ENCODE data around the gene SLC37A4. TPM values are rescaled to one million over a fixed set of nuclear protein-coding genes. Genes with fewer than 3 reads are reported as not detected.

The SLC37A4 gene
- total and polyA plus RNA-seq, 2 of the 13 experiments (the other 11 are each of a cell fraction or from before 2014, with no cell fraction given), result 43.0 to 56.1 TPM

DNA sequence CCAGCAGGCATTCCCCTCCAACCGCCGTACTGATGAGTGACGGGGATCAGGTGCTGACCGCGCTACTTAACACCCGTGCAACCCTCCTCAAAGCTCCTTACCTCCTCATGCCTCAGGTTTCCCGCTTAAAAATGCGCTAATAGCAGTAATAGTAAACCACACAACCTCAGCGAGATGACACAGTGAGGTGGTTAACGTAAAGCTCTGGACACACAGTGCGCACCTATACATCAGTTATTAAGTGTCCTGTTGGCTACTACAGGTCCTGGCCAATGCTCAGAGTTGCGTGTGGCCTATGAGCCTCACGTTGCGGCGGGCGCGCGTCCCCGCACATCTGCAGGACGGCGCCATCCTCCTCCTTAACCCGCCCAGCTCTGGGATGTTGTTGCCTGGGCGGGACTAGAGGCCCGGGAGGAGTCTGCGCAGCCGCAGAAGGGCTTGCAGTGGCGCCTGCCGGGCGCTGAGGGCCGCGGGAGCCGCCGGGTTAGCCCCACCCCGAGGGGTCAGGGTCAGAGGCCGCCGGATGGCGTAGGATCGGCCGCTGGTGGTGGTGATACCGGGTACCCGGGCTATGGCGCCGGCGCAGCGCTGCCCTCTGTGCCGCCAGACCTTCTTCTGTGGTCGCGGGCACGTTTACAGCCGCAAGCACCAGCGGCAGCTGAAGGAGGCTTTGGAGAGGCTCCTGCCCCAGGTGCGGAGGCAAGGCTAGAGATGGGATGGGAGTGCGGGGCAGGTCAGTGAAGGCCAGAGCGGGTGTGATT, 32.9 kb downstream of the SLC37A4 start, which contains the start of gene CENATAC (continued):
- TF ChIP-seq FOXJ3 (CRISPR knock-in tag; IDR thresholded peaks at IDR 0.05; ENCODE audit: borderline replicate concordance), result peak; percentile 12; the same call in 1 of the 2 replicates
- no peak for TF ChIP-seq PBX2 (CRISPR knock-in tag; IDR thresholded peaks at IDR 0.05)
- TF ChIP-seq ZNF260 (CRISPR knock-in tag; IDR thresholded peaks at IDR 0.05; ENCODE audit: borderline replicate concordance, low read depth), result no peak
- peak; percentile 50; the same call in 1 of the 2 replicates for TF ChIP-seq KDM3A (CRISPR knock-in tag; IDR thresholded peaks at IDR 0.05; ENCODE audit: low read depth)
- TF ChIP-seq ZNF441 (CRISPR knock-in tag; IDR thresholded peaks at IDR 0.05; ENCODE audit: borderline replicate concordance), result peak; percentile 43; the same call in 1 of the 2 replicates
- TF ChIP-seq BRD4 (CRISPR knock-in tag; IDR thresholded peaks at IDR 0.05), result peak; percentile 62; the same call in 1 of the 2 replicates
- TF ChIP-seq ETV6 (CRISPR knock-in tag; conservative IDR thresholded peaks at IDR 0.05), result no peak; the same call in 1 of the 2 replicates
- TF ChIP-seq NCOR1 (IDR thresholded peaks at IDR 0.05; ENCODE audit: borderline replicate concordance, low read length), result no peak
- no peak for TF ChIP-seq SIX4 (CRISPR knock-in tag; IDR thresholded peaks at IDR 0.05)
- peak; percentile 36; the same call in 1 of the 2 replicates for TF ChIP-seq NFE2L1 (CRISPR knock-in tag; IDR thresholded peaks at IDR 0.05; ENCODE audit: borderline replicate concordance)
- no peak for TF ChIP-seq ZNF432 (CRISPR knock-in tag; IDR thresholded peaks at IDR 0.05; ENCODE audit: borderline replicate concordance)
- TF ChIP-seq PCBP2 (optimal IDR thresholded peaks at IDR 0.05; ENCODE audit: low read depth, low read length, poor library complexity, severe bottlenecking), result no peak
- TF ChIP-seq SALL1 (CRISPR knock-in tag; IDR thresholded peaks at IDR 0.05), result peak; percentile 63
- TF ChIP-seq ZNF343 (CRISPR knock-in tag; IDR thresholded peaks at IDR 0.05), result no peak
- TF ChIP-seq, protein P1, sequence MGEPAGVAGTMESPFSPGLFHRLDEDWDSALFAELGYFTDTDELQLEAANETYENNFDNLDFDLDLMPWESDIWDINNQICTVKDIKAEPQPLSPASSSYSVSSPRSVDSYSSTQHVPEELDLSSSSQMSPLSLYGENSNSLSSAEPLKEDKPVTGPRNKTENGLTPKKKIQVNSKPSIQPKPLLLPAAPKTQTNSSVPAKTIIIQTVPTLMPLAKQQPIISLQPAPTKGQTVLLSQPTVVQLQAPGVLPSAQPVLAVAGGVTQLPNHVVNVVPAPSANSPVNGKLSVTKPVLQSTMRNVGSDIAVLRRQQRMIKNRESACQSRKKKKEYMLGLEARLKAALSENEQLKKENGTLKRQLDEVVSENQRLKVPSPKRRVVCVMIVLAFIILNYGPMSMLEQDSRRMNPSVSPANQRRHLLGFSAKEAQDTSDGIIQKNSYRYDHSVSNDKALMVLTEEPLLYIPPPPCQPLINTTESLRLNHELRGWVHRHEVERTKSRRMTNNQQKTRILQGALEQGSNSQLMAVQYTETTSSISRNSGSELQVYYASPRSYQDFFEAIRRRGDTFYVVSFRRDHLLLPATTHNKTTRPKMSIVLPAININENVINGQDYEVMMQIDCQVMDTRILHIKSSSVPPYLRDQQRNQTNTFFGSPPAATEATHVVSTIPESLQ (CRISPR knock-in tag; conservative IDR thresholded peaks at IDR 0.05), result no peak
- TF ChIP-seq ZNF773 (CRISPR knock-in tag; IDR thresholded peaks at IDR 0.05; ENCODE audit: borderline replicate concordance), result no peak
- TF ChIP-seq CREB1 (IDR thresholded peaks at IDR 0.05), result no peak
- peak; percentile 50 for TF ChIP-seq CREB1 (CRISPR knock-in tag; IDR thresholded peaks at IDR 0.05)
- no peak for TF ChIP-seq NFE2 (CRISPR knock-in tag; IDR thresholded peaks at IDR 0.05)
- TF ChIP-seq DNMT3B (CRISPR knock-in tag; conservative IDR thresholded peaks at IDR 0.05), result peak; percentile 24
- TF ChIP-seq KDM5B (CRISPR knock-in tag; IDR thresholded peaks at IDR 0.05; ENCODE audit: borderline replicate concordance), result peak; percentile 68; the same call in 1 of the 2 replicates
- no peak for TF ChIP-seq RORA (CRISPR knock-in tag; IDR thresholded peaks at IDR 0.05)
- peak; percentile 93 to 94 for TF ChIP-seq NR2F1 (CRISPR knock-in tag; IDR thresholded peaks at IDR 0.05)
- 0 out of 2 replicates have a peak, but pooled peaks have one; percentile 42 for TF ChIP-seq ZNF20 (CRISPR knock-in tag; IDR thresholded peaks at IDR 0.05)
- peak; percentile 58; the same call in 1 of the 2 replicates for TF ChIP-seq ZNF589 (CRISPR knock-in tag; conservative IDR thresholded peaks at IDR 0.05)

All from HepG2 (cell line).